GM23248 (cell line): Measurements from ENCODE around the gene PGGHG. TPM values are rescaled to one million over a fixed set of nuclear protein-coding genes. Genes with fewer than 3 reads are reported as not detected.

ENCODE experiments used
- DNase-seq: peaks from one replicate; pipeline ENCODE4 v3.0.0-alpha.2; 2015
- H2AFZ ChIP-seq: fragments of 200-600 bp; sonication (generic); 2 replicates; pipeline ENCODE4 v1.6.1; 2016; ENCODE audit warnings: antibody characterized with exemption
- H3F3A ChIP-seq: fragments of 200-600 bp; sonication (generic); 2 replicates; pipeline ENCODE4 v1.6.1; 2016; ENCODE audit warnings: mild to moderate bottlenecking, antibody characterized with exemption, mixed run types; ENCODE audit not compliant: insufficient read depth
- H3K27ac ChIP-seq: fragments of 200-600 bp; sonication (generic); 2 replicates; pipeline ENCODE4 v1.5.1; 2016; ENCODE audit warnings: mild to moderate bottlenecking
- H3K27me3 ChIP-seq: fragments of 200-600 bp; sonication (generic); replicated peaks from 2 replicates; pipeline ENCODE4 v1.6.1; 2016; ENCODE audit warnings: mild to moderate bottlenecking; ENCODE audit not compliant: insufficient read depth
- H3K36me3 ChIP-seq: fragments of 200-600 bp; sonication (generic); 2 replicates; pipeline ENCODE4 v1.6.1; 2016; ENCODE audit warnings: low read depth, mild to moderate bottlenecking
- H3K4me1 ChIP-seq: fragments of 200-600 bp; sonication (generic); 2 replicates; pipeline ENCODE4 v1.6.1; 2016; ENCODE audit warnings: mild to moderate bottlenecking; ENCODE audit not compliant: insufficient read depth
- H3K4me2 ChIP-seq: fragments of 200-600 bp; sonication (generic); one replicate; pipeline ENCODE4 v1.6.1; 2016; ENCODE audit warnings: mild to moderate bottlenecking; ENCODE audit not compliant: unreplicated experiment
- H3K4me3 ChIP-seq: fragments of 200-600 bp; sonication (generic); 2 replicates; pipeline ENCODE4 v1.5.1; 2016; ENCODE audit warnings: mild to moderate bottlenecking
- H3K79me2 ChIP-seq: fragments of 200-600 bp; sonication (generic); 2 replicates; pipeline ENCODE4 v1.6.1; 2016; ENCODE audit warnings: mild to moderate bottlenecking; ENCODE audit not compliant: insufficient read depth
- H3K9ac ChIP-seq: fragments of 200-600 bp; sonication (generic); 2 replicates; pipeline ENCODE4 v1.6.1; 2016; ENCODE audit warnings: mild to moderate bottlenecking
- H3K9me2 ChIP-seq: fragments of 200-600 bp; sonication (generic); 2 replicates; pipeline ENCODE4 v1.6.1; 2016; ENCODE audit warnings: mixed run types, mild to moderate bottlenecking, moderate library complexity; ENCODE audit not compliant: insufficient read depth
- H3K9me3 ChIP-seq: fragments of 200-600 bp; sonication (generic); one replicate; pipeline ENCODE4 v1.6.1; 2017; ENCODE audit warnings: low read depth
- H4K20me1 ChIP-seq: fragments of 200-600 bp; sonication (generic); 2 replicates; pipeline ENCODE4 v1.6.0; 2016; ENCODE audit not compliant: insufficient read depth
- EZH2 ChIP-seq: fragments of 200-600 bp; sonication (generic); IDR thresholded peaks from 2 replicates; pipeline ENCODE4 v1.6.1; 2018; ENCODE audit warnings: antibody characterized with exemption, mild to moderate bottlenecking; ENCODE audit not compliant: insufficient read depth, poor library complexity, severe bottlenecking
- EZH2phosphoT487 ChIP-seq: fragments of 200-600 bp; sonication (generic); IDR thresholded peaks from 2 replicates; pipeline ENCODE4 v1.6.1; 2018; ENCODE audit warnings: antibody characterized with exemption, moderate library complexity, mild to moderate bottlenecking, low read depth; ENCODE audit not compliant: insufficient read depth
- WGBS, 2 experiments: methylation state at CpG; one replicate each; pipeline ENCODE4 v1.1.6; 2015 to 2017; ENCODE audit warnings: low lambda C conversion rate in 2 of 2, low coverage in 1 of 2; ENCODE audit errors: missing lambda C conversion rate in 2 of 2; 5-methylcytosine and 5-hydroxymethylcytosine counted together
- in situ Hi-C: fragments of 300-500 bp; cut with MboI; formaldehyde crosslinking; loops from 2 replicates; pipeline ENCODE4 v1.15.0; 2020
- polyA plus RNA-seq: library from polyadenylated mRNA; unstranded; fragments of >200 nt; fragmentation: Nextera tagmentation; extraction: Ambion mirVana; gene quantifications from 2 replicates; pipeline ENCODE4 v1.2.1, GENCODE V29; 2016
- total RNA-seq: library from RNA; depleted of rRNA; stranded (reverse); fragments of >200 nt; shearing (Covaris generic); gene quantifications from 2 replicates; pipeline ENCODE4 v1.2.3, GENCODE V29; 2014

The PGGHG gene
- total and polyA plus RNA-seq, 2 experiments from 2014 or later: 4.6 to 14.2 TPM

- WGBS, 2 experiments: 23 to 60% methylated on average over 5 to 14 of the region's 14 CpGs
- no peaks in the 10 kb centered on the region for H3F3A ChIP-seq
- no peak for DNase-seq
- H3K9ac ChIP-seq: peak overlapping the region; percentile 50; the same call in 1 of the 2 replicates
- in situ Hi-C loops: no loop called here
- H3K27ac ChIP-seq: no peak overlapping the region
- no peaks in the 10 kb centered on the region for H3K9me3 ChIP-seq
- no peaks in the 10 kb centered on the region for H3K79me2 ChIP-seq
- H3K36me3 ChIP-seq: no peaks in the 10 kb centered on the region
- H3K9me2 ChIP-seq: no peaks in the 10 kb centered on the region
- TF ChIP-seq EZH2phosphoT487 (no peak), EZH2 (no peak)
- H2AFZ ChIP-seq: no peak overlapping the region
- H3K27me3 ChIP-seq: no peaks in the 10 kb centered on the region
- H4K20me1 ChIP-seq: no peaks in the 10 kb centered on the region
- H3K4me2 ChIP-seq: peak overlapping the region; percentile 50
- H3K4me1 ChIP-seq: no peaks in the 10 kb centered on the region
- H3K4me3 ChIP-seq: peak overlapping the region; percentile 50; the same call in 1 of the 2 replicates
These were observed 429 bp downstream of the PGGHG start for GRCh38 chr11:289398-289711.

GRCh38 chr11:289712-290620, 1.0 kb downstream of the PGGHG start:
- H3K9me3 ChIP-seq: no peaks in the 10 kb centered on the region
- no peaks in the 10 kb centered on the region for H3K27me3 ChIP-seq
- H3F3A ChIP-seq: no peaks in the 10 kb centered on the region
- H3K4me2 ChIP-seq: peak overlapping the region; percentile 50
- H3K4me1 ChIP-seq: no peaks in the 10 kb centered on the region
- no peak for DNase-seq
- H3K4me3 ChIP-seq: peak overlapping the region; percentile 50; the same call in 1 of the 2 replicates
- 84 to 89% methylated on average over 47 of the region's 48 CpGs for WGBS, 2 experiments
- no peak overlapping the region for H2AFZ ChIP-seq
- H3K36me3 ChIP-seq: no peaks in the 10 kb centered on the region
- H3K9ac ChIP-seq: peak overlapping the region; percentile 50; the same call in 1 of the 2 replicates
- no peaks in the 10 kb centered on the region for H4K20me1 ChIP-seq
- no peaks in the 10 kb centered on the region for H3K9me2 ChIP-seq
- no peak overlapping the region for H3K27ac ChIP-seq
- TF ChIP-seq EZH2phosphoT487 (no peak), EZH2 (no peak)
- no peaks in the 10 kb centered on the region for H3K79me2 ChIP-seq
- in situ Hi-C loops: no loop called here

GRCh38 chr11:290621-291231, 1.8 kb downstream of the PGGHG start:
- Histone ChIP-seq H3K9me3 (no peaks in the 10 kb centered on the region), H3F3A (no peaks in the 10 kb centered on the region), H3K36me3 (no peaks in the 10 kb centered on the region), H3K27me3 (no peaks in the 10 kb centered on the region), H3K9ac (no peak overlapping the region), H2AFZ (no peak overlapping the region), H3K4me1 (no peaks in the 10 kb centered on the region), H3K27ac (no peak overlapping the region), H3K4me3 (no peak overlapping the region), H4K20me1 (no peaks in the 10 kb centered on the region), H3K79me2 (no peaks in the 10 kb centered on the region), H3K9me2 (no peaks in the 10 kb centered on the region), H3K4me2 (no peak overlapping the region)
- in situ Hi-C loops: no loop called here
- DNase-seq: no peak
- WGBS, 2 experiments: 88 to 94% methylated on average over 12 to 13 of the region's 13 CpGs
- no peak for TF ChIP-seq EZH2phosphoT487
- TF ChIP-seq EZH2: no peak

- Histone ChIP-seq H3K79me2 (no peaks in the 10 kb centered on the region), H3K36me3 (no peaks in the 10 kb centered on the region), H3K4me3 (no peak overlapping the region), H3K9me3 (no peaks in the 10 kb centered on the region), H3K4me2 (no peak overlapping the region), H4K20me1 (no peaks in the 10 kb centered on the region), H3F3A (no peaks in the 10 kb centered on the region), H3K27me3 (no peaks in the 10 kb centered on the region), H3K9ac (no peak overlapping the region), H3K9me2 (no peaks in the 10 kb centered on the region), H2AFZ (no peak overlapping the region), H3K27ac (no peak overlapping the region), H3K4me1 (no peaks in the 10 kb centered on the region)
- 87 to 89% methylated on average over 41 to 44 of the region's 44 CpGs for WGBS, 2 experiments
- TF ChIP-seq EZH2 (no peak), EZH2phosphoT487 (no peak)
- no peak for DNase-seq
- in situ Hi-C loops: no loop called here
These were observed 2.6 kb downstream of the PGGHG start for GRCh38 chr11:291281-292210.
